WTC11 (cell line): ENCODE measurements around the gene CCDC180.

Source experiments
- CTCF ChIP-seq: fragments of 200-600 bp; IDR thresholded peaks from 2 replicates; pipeline ENCODE4 v1.8.0; 2022; ENCODE audit warnings: antibody characterized with exemption
- NR1H2 ChIP-seq: sonication (generic); formaldehyde crosslinking; IDR thresholded peaks from 2 replicates; pipeline ENCODE4 v1.9.0; 2021; ENCODE audit warnings: mild to moderate bottlenecking, moderate library complexity, missing genetic modification reagents
- PRRX2 ChIP-seq: fragments of 250-450 bp; sonication (Bioruptor Pico); IDR thresholded peaks from 2 replicates; pipeline ENCODE4 v1.8.0; 2021; ENCODE audit warnings: mild to moderate bottlenecking
- SP1 ChIP-seq: sonication (generic); formaldehyde crosslinking; conservative IDR thresholded peaks from 2 replicates; pipeline ENCODE4 v1.8.1; 2022; ENCODE audit warnings: missing genetic modification reagents
- USF1 ChIP-seq: sonication (generic); formaldehyde crosslinking; IDR thresholded peaks from 2 replicates; pipeline ENCODE4 v1.8.0; 2022; ENCODE audit warnings: mild to moderate bottlenecking, missing genetic modification reagents
- ZNF532 ChIP-seq: fragments of 250-450 bp; sonication (Bioruptor Pico); IDR thresholded peaks from 2 replicates; pipeline ENCODE4 v1.9.0; 2021; ENCODE audit warnings: mild to moderate bottlenecking, borderline replicate concordance
- TF ChIP-seq, protein P1 (sequence below): sonication (generic); formaldehyde crosslinking; IDR thresholded peaks from 2 replicates; pipeline ENCODE4 v1.8.1; 2023; ENCODE audit warnings: mild to moderate bottlenecking, missing genetic modification reagents, borderline replicate concordance

DNA sequence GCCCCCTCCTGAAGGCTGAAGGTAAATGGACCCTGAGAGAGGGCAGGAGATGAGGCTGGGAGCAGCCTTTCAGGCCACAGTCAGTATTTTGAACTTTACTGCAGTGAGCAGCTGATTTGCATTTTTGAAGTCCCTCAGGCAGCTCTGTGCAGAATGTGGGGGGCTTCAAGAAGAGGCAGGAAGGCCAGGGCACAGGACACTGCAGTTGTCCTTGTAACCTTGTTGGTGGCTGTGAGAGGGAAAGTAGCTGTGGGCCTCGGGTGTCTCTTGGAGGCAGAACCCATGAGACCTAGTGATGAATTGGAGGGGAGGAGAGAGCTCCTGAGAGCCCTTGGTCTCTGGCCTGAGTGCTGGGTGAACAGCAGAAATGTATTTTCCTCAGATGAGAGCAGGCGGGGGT is 2.6 kb downstream of the CCDC180 start:
- TF ChIP-seq, protein P1, sequence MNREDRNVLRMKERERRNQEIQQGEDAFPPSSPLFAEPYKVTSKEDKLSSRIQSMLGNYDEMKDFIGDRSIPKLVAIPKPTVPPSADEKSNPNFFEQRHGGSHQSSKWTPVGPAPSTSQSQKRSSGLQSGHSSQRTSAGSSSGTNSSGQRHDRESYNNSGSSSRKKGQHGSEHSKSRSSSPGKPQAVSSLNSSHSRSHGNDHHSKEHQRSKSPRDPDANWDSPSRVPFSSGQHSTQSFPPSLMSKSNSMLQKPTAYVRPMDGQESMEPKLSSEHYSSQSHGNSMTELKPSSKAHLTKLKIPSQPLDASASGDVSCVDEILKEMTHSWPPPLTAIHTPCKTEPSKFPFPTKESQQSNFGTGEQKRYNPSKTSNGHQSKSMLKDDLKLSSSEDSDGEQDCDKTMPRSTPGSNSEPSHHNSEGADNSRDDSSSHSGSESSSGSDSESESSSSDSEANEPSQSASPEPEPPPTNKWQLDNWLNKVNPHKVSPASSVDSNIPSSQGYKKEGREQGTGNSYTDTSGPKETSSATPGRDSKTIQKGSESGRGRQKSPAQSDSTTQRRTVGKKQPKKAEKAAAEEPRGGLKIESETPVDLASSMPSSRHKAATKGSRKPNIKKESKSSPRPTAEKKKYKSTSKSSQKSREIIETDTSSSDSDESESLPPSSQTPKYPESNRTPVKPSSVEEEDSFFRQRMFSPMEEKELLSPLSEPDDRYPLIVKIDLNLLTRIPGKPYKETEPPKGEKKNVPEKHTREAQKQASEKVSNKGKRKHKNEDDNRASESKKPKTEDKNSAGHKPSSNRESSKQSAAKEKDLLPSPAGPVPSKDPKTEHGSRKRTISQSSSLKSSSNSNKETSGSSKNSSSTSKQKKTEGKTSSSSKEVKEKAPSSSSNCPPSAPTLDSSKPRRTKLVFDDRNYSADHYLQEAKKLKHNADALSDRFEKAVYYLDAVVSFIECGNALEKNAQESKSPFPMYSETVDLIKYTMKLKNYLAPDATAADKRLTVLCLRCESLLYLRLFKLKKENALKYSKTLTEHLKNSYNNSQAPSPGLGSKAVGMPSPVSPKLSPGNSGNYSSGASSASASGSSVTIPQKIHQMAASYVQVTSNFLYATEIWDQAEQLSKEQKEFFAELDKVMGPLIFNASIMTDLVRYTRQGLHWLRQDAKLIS: no peak
- TF ChIP-seq CTCF (no peak), PRRX2 (CRISPR knock-in tag) (no peak), USF1 (CRISPR knock-in tag) (no peak), ZNF532 (no peak), SP1 (CRISPR knock-in tag) (no peak), NR1H2 (CRISPR knock-in tag) (no peak)
